Upper lobe of right lung (tissue), 1 donor: ENCODE data around the gene ANK3. TPM values are rescaled to one million over a fixed set of nuclear protein-coding genes. Genes with fewer than 3 reads are reported as not detected.

Experiments used
- ATAC-seq: fragments of 200-7000 bp; cut with Tn5 transposase; one replicate; pipeline ENCODE4 v1.9.1; 2020; ENCODE audit warnings: mild to moderate bottlenecking, moderate library complexity
- DNase-seq: peaks from one replicate; pipeline ENCODE4 v3.0.0-alpha.2; 2020
- H3K27ac ChIP-seq: fragments of 200-600 bp; one replicate; pipeline ENCODE4 v1.8.0; 2022
- H3K27me3 ChIP-seq: fragments of 200-600 bp; one replicate; pipeline ENCODE4 v1.8.0; 2022; ENCODE audit warnings: mild to moderate bottlenecking
- H3K36me3 ChIP-seq: fragments of 200-600 bp; one replicate; pipeline ENCODE4 v1.8.0; 2022
- H3K4me1 ChIP-seq: fragments of 200-600 bp; one replicate; pipeline ENCODE4 v1.8.0; 2022
- H3K4me3 ChIP-seq: fragments of 200-600 bp; one replicate; pipeline ENCODE4 v1.8.0; 2022; ENCODE audit warnings: mild to moderate bottlenecking
- H3K9me3 ChIP-seq: fragments of 200-600 bp; one replicate; pipeline ENCODE4 v1.8.0; 2022
- intact Hi-C: fragments of 100-400 bp; cut with DNase I; formaldehyde crosslinking; loops from one replicate; pipeline ENCODE4 v1.11.0; 2022
- total RNA-seq: library from RNA; stranded (reverse); fragmentation: NEBNext Ultra II Directional; extraction: Animal tissue kit (Norgen Biotek cat#: 25700); gene quantifications from one replicate; pipeline ENCODE4 v1.2.1, GENCODE V29; 2021
- TF ChIP-seq, protein P1 (sequence below): fragments of 200-600 bp; IDR thresholded peaks from one replicate; pipeline ENCODE4 v1.8.0; 2022; ENCODE audit warnings: antibody characterized with exemption
- donor health status: DM: no; HTN: yes; CAD: no; lungs with severe emphysema.

The ANK3 gene
- total RNA-seq, 1 donor from 2014 or later: 91.1 TPM

DNA sequence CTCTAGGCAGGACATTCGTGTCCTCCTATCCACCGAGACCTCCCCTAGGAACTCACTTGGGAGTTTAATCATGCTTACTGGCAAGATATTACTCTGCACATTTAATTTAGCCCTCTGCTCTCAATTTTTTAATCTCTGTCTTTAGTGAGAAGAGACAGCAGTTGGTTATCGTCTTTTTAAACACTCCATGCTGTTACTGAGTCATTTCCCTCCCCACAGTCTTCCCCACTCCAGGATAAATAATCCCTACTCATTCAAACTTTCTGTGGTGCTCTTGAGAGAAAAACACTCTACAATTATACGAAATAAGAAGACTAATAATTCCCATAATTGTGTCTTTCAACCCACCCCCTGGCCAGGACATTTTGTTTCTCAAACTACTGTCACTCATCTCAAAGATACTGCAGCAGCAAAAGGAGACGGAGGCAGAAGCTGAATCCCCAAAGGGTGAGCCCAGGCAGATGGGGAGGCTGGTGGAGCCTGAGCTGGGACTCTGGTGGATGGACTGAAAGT, 84.2 kb downstream of the ANK3 start:
- DNase-seq (no peak), ATAC-seq (no peak)
- H3K27ac ChIP-seq: no peak overlapping the region
- H3K4me3 ChIP-seq: no peak overlapping the region
- H3K9me3 ChIP-seq: no peaks in the 10 kb centered on the region
- H3K27me3 ChIP-seq: no peaks in the 10 kb centered on the region
- TF ChIP-seq, protein P1, sequence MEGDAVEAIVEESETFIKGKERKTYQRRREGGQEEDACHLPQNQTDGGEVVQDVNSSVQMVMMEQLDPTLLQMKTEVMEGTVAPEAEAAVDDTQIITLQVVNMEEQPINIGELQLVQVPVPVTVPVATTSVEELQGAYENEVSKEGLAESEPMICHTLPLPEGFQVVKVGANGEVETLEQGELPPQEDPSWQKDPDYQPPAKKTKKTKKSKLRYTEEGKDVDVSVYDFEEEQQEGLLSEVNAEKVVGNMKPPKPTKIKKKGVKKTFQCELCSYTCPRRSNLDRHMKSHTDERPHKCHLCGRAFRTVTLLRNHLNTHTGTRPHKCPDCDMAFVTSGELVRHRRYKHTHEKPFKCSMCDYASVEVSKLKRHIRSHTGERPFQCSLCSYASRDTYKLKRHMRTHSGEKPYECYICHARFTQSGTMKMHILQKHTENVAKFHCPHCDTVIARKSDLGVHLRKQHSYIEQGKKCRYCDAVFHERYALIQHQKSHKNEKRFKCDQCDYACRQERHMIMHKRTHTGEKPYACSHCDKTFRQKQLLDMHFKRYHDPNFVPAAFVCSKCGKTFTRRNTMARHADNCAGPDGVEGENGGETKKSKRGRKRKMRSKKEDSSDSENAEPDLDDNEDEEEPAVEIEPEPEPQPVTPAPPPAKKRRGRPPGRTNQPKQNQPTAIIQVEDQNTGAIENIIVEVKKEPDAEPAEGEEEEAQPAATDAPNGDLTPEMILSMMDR: no peak
- intact Hi-C loops: no loop called here
- H3K36me3 ChIP-seq: no peaks in the 10 kb centered on the region
- no peaks in the 10 kb centered on the region for H3K4me1 ChIP-seq

DNA sequence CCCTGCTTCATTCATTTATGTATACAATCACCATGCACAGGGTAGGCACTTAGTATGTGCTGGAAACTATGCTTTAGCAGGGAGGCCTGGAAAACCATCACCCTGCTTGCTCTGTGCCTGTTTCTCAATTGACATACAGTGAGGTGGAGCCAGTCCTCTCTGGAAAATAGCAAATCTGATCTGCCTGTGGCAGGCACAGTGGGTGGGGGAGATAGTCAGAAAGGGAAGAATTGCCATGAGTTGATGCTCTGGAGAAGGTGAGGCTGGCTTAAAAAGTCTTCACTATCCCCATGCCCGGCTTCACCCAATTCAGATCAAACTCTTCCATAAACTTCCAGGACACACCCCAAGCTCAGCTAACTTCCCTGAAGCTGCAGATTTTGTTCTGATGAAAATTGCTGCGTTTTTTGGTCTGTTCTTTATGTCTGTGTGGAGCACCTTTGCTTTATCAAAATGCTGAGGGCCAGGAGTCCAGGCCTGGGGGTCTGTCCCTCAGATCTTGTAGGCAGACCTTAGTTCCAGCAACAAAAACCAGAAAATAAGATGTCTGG, 84.8 kb downstream of the ANK3 start:
- intact Hi-C loops: no loop called here
- Histone ChIP-seq H3K27me3 (no peaks in the 10 kb centered on the region), H3K36me3 (no peaks in the 10 kb centered on the region), H3K9me3 (no peaks in the 10 kb centered on the region), H3K27ac (no peak overlapping the region), H3K4me1 (no peaks in the 10 kb centered on the region), H3K4me3 (no peak overlapping the region)
- TF ChIP-seq, protein P1: no peak
- no peak for ATAC-seq
- DNase-seq: no peak

GRCh38 chr10:60303778-60304177, 85.9 kb downstream of the ANK3 start:
- TF ChIP-seq, protein P1: no peak
- no peaks in the 10 kb centered on the region for H3K27me3 ChIP-seq
- ATAC-seq: no peak

DNA sequence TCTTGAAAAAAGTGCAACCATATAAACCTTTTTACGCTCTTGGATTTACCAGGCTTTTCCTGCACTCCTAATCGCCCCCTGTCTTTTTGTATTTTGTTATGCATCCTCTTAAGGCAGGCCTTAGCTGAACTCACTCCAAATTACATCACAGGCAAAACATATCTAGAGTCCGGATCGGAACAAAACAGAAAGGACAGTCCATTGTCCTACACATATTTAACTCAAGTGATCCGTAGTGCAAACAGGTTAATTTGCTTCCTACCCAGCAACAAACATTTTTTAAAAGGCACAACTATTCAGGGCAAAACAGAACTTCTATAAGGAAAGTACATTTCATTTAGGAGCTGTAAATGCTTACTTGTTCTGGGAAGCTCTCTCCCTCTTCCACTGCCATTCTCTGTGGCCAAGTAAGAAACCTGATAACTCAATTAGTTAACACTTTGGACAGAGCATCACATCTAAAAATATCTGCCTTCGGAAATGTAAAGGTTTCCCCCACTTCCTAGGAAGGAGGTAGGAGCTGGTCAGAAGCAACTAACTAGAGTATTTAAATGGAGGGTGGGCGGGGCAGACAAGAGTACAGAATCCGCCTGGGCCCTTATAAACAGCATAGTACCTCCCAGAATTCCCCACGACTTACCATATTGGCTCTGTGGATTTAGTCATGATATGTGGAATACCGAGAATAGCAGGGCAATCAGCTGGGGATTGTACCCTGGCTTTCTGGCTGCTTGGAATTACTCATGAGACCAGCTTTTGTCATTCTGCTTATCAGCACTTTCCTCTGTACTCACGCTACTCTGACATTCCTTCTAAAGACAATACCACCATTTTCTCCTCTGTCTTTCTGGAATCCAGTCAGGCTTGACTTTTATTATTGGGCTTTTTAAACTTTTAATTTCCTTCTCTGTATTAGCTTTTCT, 89.5 kb downstream of the ANK3 start:
- peak overlapping the region; percentile 5 for H3K4me3 ChIP-seq
- peak overlapping the region; percentile 44 for H3K27ac ChIP-seq
- no peaks in the 10 kb centered on the region for H3K27me3 ChIP-seq
- DNase-seq (no peak), ATAC-seq (peak; percentile 61)
- H3K36me3 ChIP-seq: no peaks in the 10 kb centered on the region
- H3K4me1 ChIP-seq: no peaks in the 10 kb centered on the region
- intact Hi-C loops: no loop called here
- TF ChIP-seq, protein P1: no peak
- H3K9me3 ChIP-seq: no peaks in the 10 kb centered on the region

More at GRCh38 chr10:60303778-60304177, 85.9 kb downstream of the ANK3 start:
- intact Hi-C loops: no loop called here
- H3K4me3 ChIP-seq: no peak overlapping the region
- DNase-seq: no peak
- H3K4me1 ChIP-seq: no peaks in the 10 kb centered on the region
- H3K9me3 ChIP-seq: no peaks in the 10 kb centered on the region
- H3K27ac ChIP-seq: no peak overlapping the region
- no peaks in the 10 kb centered on the region for H3K36me3 ChIP-seq

DNA sequence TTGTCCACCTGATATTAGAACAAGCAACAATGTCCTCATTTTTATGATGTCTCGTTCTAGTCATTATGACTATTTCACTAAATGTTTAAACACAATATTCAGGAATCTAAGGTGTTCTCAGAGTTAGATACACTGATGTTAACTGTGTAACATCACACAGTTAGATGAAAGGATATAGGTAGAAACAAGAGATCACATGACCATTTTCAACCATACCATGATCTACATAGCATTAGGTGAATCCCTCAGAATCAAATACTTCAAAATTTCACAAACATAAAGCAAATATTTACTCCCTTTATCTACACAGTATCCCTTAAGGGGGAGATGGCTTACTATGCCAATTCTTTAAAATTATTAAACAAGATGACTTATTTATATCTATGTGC, 90.3 kb downstream of the ANK3 start:
- H3K4me1 ChIP-seq: no peaks in the 10 kb centered on the region
- no peaks in the 10 kb centered on the region for H3K9me3 ChIP-seq
- TF ChIP-seq, protein P1: no peak
- H3K27ac ChIP-seq: no peak overlapping the region
- ATAC-seq (no peak), DNase-seq (no peak)
- H3K27me3 ChIP-seq: no peaks in the 10 kb centered on the region
- intact Hi-C loops: no loop called here
- peak overlapping the region; percentile 4 for H3K4me3 ChIP-seq
- no peaks in the 10 kb centered on the region for H3K36me3 ChIP-seq
